Dermis blood vessel endothelial cell (primary cell): Measurements from ENCODE around the gene FLT4. TPM values are rescaled to one million over a fixed set of nuclear protein-coding genes. Genes with fewer than 3 reads are reported as not detected.
A peak's percentile ranks its signal among the peaks of the same experiment; 100 is the strongest.

Experiments
- DNase-seq: peaks from one replicate; pipeline ENCODE4 v3.0.0; 2010
- total RNA-seq: library from RNA; depleted of rRNA; stranded (reverse); fragments of >200 nt; gene quantifications from 2 replicates; pipeline ENCODE4 v1.2.3, GENCODE V29; 2014

Gene FLT4
- total RNA-seq, 1 donor from 2014 or later = 341 TPM

DNA sequence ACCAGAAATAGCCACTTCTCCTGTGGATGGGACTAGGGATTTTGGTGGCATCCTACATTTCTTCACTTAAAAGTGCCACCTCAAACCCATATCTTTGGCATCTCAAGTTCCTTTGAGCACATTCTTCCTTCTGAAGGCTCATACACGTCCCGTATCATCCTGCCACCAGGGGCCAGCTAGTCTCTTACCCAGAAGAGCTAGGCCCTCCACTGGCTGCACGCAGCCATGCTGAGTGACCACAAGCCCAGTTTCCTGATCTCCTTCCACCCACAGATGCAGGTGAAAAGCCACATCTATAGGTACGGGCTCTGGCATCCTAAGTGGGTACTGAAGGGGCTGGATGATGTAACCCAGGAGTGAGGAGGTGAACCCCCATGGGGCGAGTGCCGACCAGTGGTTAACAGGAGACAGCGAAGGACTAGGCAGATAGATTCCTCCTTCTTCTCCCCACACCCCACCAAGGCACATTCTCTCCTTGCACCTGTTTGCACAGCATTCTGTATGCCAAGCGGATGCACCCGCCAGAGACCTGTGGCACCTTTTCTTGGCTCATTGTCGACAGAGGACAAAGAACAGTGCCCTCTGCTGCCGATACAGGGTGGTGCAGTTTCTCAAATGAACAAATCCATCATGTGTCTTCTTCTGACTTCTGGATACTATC is 43.7 kb downstream of the FLT4 start:
- peak; percentile 81 for DNase-seq

DNA sequence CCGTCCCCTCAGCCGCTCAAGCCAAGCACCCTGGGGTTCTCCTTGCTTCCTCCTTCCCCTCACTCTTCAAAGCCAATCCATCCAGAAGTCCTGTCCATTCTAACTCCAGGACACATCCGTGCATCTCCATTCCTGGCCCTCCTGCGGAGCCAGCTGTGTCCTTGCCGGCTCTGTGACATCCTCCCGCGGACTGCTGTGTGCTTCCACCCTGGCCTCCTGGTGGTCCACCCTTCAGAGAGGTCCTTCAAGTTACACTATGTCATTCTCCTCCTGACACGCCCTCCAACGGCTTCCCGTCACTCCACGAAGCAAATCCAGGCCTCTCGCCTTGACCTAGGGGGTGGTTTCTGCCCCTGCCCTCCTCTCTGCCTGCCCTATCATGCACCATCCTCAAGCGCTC is 45.1 kb downstream of the FLT4 start:
- no peak for DNase-seq

DNA sequence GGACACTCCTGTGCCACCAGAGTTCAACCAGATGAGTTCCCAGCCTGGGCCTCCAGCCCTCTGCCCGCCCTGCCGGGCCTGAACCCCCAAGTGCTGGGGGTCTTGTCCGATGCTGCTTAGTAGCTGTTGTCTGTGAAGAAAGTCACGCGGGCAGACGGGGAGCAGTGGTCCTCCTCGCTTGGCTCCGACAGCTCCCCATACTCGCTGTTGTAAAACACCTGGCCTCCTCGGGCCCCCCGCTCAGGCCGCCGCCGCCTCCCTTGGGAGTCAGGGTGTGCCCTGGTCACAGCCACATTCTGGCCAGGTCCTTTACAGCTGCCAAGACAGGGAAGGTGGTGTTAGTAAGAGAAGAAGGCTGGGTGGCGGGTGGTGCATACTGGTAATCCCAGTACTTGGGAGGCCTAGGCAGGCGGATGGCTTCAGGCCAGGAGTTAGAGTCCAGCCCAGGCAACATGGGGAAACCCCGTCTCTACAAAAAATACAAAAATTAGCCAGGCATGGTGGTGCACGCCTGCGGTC is 46.3 kb downstream of the FLT4 start:
- no peak for DNase-seq

DNA sequence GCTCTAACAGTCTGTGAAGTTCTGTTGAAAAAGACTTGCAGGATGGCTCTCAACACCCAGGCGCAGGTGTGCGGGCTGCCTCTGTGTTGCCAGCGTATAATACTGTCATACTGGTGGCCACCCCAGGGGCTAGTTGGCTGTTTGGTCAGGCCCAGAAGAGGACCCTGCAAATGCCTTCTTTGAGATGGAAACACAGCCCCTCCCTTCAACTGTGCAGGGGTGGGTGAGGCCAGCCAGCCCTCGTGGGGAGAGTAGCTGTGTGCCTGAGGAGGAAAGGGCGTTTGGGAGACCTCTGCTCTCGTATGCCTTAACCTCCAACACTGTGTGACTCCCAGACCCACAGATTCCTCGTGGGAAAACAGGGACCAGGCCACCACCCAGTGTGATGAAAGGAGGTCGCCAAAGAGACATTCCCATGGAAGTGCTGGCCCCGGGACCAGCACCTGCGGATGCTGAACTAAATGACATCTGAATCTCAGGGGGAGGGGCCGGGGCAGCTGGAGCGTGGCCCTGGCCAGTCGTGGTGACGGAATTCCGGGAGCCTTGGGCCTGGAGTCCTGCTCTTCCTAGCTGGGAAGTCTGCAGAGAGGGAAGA is 46.8 kb downstream of the FLT4 start:
- no peak for DNase-seq

DNA sequence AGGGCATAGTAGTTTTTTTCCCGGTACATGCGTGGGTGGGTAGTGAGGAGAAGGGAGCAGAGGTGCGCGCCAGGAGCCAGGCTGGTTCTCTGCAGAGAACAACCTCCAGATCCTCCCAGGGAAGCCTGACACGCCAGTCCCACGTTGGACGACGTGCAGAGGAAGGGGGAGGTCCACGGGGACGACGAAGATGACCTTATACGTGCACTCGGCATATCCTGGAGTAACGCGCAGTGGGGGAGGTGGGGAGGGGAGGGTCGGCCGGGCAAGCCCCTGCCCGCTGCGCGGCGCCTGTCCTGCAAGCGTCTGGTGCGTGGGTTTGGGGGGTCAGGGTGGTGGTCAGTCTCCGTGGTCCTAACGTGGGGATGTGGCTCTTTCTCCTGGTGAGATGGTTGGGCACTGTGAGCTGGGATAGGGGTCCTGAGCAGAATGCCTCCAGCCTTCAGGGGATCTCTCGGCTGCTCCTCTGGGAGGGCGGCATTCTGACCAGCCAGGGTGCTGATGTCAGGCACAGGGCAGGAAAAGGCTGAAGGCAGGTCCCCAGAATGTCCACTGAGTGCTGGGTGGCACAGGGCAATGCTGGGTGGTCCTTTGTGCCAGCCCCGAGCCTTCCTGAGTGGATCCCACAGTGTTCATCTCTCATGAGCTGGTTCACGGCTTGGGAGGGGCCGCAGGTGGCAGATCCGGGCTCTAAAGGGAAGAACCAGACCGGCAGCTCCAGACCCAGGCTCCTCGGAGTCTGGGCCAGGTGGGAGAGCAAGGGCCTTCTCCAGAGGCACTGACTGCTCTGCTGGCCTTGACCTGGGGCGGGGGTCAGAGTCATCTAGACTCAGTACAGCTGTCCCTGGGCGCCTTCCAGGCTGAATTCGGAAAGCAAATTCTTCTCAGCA is 47.6 kb downstream of the FLT4 start:
- DNase-seq = no peak

DNA sequence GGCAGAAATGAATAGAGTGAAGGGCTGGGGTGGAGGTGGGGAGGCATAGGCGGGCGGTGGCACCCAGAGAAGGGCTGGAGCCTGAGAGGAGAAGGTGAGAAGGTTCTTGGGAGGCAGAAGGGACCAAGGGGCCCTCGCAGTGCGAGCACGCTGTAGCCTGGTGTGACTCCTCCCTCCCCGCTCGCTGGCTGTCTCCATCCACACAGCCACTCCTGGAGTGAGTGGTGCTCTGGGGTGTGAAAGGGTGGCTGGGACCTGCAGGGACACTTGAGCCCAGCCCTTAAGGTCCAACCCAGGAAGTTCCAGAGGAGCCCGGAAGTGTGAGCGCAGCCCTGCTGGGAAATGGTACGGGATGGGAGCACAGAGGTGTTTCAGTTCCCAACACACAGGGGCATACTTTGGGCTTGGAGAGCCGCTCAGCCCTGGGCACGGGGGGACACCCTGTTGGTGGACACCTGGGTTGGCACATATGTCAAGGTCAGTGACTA is 48.8 kb downstream of the FLT4 start:
- no peak for DNase-seq

DNA sequence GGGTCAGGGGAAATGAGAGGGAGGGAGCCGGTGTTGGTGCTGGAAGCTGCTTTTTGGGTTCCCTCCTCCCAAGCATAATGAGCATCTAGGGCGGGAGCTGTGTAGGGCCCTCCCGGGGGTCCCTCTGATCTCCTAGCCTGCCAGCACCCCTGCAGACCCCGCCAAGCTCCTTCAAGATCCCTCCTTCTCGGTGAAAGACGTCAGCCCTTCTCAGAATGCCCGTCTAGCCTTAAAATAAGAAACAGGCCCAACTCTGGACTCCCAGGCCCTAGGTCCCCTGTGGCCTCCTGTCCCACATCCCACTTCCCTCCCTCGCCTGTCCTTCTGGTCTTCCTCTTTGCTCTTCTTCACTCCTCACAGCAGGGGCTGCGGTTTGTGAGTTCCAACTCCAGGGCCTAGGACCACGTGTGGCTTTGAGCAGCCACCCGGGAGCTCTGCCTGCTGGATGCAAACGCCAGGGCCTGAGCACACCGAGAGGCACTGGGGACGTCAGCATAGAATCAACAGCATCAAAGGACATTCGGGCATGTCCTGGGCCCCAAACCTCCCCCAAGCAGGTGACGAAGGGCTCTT is 49.3 kb downstream of the FLT4 start:
- DNase-seq = no peak

DNA sequence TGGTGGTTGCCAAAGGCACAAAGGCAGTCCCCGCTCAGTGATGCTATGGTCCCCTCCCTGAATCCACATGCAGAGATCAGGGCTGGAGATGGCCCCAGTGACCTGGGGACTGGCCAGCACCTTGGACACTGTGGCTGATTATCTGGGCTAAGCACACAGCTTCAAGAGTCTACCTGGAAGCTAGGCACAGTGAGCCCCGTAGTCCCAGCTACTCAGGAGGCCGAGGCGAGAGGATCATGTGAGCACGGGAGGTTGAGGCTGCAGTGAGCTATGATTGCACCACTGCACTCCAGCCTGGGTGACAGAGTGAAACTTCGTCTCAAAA is 49.8 kb downstream of the FLT4 start:
- no peak for DNase-seq

DNA sequence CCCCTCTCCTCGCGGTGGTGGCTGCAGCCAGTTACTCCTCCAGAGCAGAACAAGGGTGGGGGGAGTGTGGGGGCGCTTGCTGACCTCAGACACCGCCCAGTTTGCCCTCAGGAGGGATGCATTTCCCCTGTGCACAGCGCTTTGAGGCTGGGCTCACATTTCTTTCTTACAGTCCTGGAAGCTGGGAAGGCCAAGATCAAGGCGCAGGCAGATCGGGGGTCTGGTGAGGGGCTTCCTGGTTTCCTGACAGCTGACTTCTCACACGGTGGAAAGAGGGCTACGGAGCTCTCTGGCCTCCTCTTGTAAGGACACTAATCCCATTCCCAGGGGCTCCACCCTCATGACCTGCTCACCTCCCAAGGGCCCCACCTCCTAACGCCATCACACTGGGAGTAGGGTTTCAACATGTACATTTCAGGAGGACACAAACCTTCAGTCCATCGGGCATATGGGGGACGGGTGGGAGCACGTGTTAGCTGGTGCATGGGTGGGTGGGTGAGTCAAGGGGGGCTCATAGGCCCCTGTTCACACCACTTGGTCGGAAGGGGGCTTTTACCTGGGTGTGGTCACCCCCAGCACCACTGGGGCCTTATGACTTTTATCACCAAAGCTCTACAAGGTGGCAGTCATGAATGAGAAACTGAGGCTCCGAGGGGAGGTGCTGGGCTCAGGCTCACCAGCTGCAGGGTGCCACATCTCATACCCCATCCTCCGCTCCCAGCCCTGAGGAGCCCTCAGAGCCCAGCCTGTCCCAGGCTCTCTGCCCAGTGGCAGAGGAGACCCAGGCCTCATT is 50.4 kb downstream of the FLT4 start:
- no peak for DNase-seq

DNA sequence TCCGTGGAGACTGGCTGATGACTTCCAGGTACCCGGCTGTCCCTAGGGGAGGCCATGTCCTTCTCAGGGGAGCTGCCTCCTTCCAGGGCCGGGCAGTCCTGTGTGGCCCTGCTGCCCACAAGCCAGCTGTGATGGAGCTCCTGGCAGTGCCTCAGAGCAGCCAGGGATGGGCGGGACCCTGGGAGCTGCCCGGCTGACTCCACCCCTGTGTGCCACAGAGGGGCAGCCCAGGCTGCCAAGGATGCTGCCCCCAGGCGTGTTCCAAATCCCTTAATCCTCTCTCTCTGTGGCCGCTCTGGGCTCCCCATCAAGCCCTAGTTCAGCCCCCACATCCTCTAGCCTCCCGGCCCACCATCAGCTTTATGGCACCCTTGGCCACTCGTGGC is 51.1 kb downstream of the FLT4 start:
- DNase-seq = no peak

DNA sequence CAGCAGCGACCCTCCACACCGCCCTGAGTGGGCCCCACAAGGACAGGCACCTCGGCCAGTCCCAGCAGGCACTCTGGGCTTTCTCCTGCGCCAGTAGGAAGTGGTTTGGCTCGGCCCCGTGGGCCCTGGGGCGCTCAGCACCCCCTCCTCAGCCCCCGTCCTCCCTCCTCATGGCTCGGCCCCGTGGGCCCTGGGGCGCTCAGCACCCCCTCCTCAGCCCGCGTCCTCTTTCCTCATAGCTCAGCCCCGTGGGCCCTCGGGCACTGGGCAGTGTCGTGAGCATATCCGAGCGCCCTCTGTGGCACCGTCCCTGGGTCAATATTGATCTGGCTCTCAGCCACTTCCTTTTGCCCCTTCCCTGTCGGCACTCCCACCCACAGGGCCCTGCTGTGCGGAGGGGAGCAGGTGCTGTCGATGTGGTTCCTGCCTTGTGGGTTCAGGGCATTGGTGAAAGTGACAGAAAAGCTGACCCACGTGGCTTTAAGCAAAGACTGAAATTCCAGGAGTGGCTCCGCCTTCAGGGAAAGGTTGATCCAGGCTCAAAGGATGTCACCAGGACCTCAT is 52.6 kb downstream of the FLT4 start:
- DNase-seq = no peak

DNA sequence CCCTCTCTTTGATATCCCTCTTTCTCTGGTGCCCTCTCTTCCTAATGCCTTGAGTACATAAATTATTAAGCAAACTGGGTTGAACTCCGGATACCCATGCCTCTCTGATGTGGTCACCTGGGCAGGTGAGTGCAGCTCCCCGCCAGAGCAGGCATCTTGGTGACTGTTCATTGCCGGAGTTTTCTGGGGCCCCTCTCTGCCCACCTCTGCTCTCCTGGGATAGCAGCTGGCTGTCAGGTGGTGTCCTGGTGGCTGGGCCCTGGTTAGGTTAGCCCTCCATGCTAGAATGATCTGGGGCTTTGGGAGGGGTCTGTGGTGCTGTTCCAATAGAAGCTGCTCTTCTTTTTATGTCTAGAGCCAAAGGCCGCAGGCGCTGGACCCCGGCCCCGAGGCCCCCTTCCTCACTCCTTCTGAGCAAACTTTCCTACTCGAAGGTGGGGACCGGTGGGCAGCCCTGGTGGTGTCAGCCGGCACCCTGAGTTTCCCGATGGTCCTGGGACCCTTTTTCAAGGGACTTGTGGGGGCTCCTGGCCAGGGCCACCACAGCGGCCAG is 53.2 kb downstream of the FLT4 start:
- DNase-seq = no peak

DNA sequence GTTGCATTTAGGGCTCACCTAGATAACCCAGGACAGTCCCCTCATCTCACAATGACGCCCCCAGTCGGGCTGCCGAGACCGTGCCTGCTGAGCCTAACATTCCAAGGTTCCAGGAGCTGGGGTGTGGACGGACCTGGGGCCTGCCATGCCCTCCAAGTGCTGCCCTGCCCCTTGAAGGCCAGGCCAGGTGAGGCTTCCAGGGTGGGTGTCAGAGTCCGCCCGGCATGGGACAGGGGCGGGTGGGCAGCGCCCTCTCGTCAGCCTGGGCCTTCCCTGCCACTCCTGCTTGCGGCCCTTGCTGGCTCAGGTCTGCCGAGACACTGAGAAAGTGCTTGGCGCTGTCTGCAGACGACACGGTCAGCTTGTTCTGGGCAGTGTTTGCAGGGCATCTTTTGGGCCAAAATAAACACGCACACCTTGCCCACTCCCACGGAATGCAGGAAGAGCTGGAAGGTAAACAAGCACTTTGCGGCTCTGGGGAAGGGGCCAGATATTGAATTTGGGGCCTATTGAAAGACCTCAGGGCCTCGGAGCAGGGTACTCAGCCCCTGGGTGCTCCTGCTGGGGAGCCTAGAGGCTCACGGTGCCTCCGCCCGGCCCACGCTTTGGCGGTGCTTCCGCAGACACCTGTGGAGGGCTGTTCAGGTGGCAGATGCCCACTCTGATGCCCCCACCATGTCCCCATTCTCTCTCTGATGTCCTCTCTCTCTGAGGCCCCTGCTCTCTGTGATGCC is 53.9 kb downstream of the FLT4 start:
- DNase-seq = no peak

DNA sequence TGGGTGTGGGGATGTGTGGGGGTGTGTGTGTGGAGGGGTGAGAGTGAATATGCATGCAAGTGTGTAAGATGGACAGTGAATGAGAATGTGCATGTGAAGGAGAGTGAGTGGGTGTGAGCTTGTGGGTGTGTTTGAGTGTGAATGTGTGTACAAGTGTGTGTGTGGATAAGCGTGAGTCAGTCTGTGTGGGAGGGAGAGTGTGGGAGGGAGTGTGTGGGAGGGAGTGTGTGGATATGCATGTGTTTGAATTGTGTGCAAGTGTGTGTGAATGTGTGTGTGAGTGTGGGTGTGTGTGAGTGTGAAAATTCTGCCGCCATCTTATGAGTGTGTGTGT is 54.4 kb downstream of the FLT4 start:
- DNase-seq = no peak

DNA sequence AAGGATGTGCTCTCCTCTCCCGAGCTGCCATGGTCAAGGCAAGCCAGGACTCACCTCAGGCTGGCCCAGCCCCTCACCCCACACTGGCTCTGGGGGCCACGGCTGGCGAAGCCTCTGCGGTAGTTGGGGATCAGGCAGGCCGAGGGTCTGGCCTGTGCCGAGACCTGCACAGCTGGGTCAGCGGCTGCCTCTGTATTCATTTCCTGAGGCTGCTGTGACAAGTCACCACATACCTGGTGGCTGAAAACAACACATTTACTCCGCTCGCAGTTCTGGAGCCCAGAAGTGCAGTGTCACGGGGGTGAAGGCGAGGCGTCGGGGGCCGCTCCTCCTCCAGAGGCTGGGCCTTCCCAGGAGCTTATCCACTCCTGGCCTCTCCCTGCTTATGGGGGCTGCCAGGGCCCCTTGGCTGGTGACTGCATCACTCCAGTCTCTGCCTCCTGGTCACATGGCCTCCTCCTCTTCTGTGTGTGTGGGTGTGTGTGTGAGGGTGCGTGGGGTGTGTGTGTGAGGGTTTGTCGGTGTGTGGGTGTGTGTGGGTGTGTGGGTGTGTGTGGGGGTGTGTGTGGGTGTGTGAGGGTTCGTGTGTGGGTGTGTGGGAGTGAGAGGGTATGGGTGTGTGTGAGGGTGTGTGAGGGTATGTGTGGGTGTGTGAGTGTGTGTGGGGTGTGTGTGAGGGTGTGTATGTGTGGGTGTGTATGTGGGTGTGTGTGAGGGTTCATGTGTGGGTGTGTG is 54.9 kb downstream of the FLT4 start:
- DNase-seq = no peak

DNA sequence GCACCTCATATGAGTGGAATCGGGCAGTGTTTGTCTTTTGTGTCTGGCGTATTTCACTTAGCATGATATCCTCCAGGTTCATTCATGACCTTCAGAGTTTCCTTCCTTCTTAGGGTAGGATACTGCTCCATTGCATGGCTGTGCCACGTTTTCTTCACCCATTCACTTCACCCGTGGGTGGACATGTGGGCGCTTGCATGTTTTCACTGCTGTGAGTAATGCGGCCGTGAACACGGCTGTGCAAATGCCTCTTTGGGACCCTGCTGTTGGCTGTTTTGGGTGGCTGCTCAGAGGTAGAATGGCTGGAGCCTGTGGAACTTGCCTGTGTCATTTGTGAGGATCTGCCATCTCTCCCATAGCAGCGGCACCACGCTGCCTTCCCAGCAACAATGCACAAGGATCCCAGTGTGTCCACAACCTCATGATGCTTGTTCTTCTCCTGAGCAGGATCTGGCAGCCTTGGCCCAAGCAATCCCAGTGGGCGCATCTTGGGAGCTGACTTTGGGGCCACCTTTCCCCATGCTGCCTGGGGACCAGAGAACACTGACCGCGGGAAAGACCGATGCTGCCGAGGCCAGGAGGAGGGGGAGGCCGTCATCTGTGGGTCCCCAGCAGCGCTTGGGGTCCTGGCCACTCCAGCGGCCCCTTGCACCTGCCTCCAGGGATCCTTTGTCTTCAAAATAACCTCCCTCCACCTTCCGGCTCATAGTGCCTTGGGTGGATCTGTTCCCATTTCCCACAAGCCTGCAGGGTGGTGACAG is 55.8 kb downstream of the FLT4 start:
- DNase-seq = no peak

DNA sequence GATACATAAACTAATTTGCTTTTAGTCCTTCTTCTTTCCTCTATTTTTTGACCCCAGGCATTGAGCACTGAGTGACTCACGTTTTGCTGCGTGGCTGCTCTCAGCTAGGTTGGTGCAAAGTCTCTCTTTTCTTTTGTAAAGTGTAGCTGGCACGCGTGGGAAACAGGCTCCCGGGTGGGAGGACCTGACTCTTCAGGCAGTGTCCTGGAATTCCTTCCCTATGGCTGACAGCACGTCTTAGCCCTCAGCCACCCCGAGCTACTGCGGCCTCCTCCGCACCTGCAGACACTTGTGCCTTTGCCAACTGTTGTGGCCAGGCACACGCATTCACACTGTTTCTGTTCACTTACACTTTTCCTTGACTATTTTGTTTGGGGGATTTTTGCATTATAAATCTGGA is 57.2 kb downstream of the FLT4 start:
- no peak for DNase-seq

DNA sequence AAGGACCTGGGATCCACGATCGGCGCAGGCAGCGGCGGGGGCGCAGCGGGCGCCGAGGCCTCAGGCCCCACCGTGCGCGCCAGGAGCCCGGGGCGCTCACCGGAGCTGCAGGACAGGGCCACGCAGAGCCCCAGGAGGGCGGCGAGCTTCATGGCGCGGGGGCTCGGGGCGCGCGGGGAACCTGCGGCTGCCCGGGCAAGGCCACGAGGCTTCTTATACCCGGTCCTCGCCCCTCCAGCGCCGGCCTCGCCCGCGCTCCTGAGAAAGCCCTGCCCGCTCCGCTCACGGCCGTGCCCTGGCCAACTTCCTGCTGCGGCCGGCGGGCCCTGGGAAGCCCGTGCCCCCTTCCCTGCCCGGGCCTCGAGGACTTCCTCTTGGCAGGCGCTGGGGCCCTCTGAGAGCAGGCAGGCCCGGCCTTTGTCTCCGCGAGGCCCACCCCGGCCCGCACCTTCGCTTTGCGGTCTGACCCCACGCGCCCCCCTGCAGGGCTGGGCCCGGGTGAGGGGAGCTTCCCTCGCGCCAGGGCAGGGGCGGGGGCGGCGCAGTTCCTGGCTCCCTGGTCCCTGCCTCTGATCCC is 58.0 kb downstream of the FLT4 start, which contains the start of gene SCGB3A1:
Gene SCGB3A1, minus strand, starts transcription at position 189 of the 577 bp plus-strand sequence. Its CDS starts 37 bp downstream, at position 152.
- peak; percentile 23 for DNase-seq
